PC-3 (cell line): Measurements from ENCODE around the gene RFC3. TPM values are rescaled to one million over a fixed set of nuclear protein-coding genes. Genes with fewer than 3 reads are reported as not detected.

Experiments used
- ATAC-seq: fragments of 200-7000 bp; cut with Tn5 transposase; 2 replicates; pipeline ENCODE4 v1.9.1; 2020; ENCODE audit warnings: mild to moderate bottlenecking, moderate library complexity
- BruUV-seq: library from RNA; stranded (reverse); fragments of 400-500 nt; replicated peaks from 2 replicates; lab custom pipeline; 2021; lab: Mats Ljungman, UMichigan
- CTCF ChIA-PET: fragments of 300-600 bp; sonication (Branson Sonifier 250); formaldehyde crosslinking; loops from one replicate; lab custom pipeline; 2022; ENCODE audit warnings: antibody characterized with exemption; lab: Charles Lee
- POLR2A ChIA-PET: fragments of 300-600 bp; sonication (Branson Sonifier 250); formaldehyde crosslinking; loops from one replicate; lab custom pipeline; 2022; ENCODE audit warnings: antibody characterized with exemption; ENCODE audit not compliant: unreplicated experiment; lab: Charles Lee
- DNase-seq: peaks from one replicate; pipeline ENCODE4 v3.0.0-alpha.2; 2015
- H2AFZ ChIP-seq: fragments of 300-600 bp; sonication (generic); 2 replicates; pipeline ENCODE4 v1.6.0; 2016; ENCODE audit warnings: antibody characterized with exemption, low read length
- H3F3A ChIP-seq: fragments of 300-600 bp; sonication (generic); one replicate; pipeline ENCODE4 v1.6.0; 2017; ENCODE audit warnings: antibody characterized with exemption, low read length, control low read depth, mild to moderate bottlenecking; ENCODE audit not compliant: unreplicated experiment
- H3K27ac ChIP-seq: fragments of 300-600 bp; sonication (generic); 2 replicates; pipeline ENCODE4 v1.5.1; 2016; ENCODE audit warnings: mild to moderate bottlenecking, low read length
- H3K27me3 ChIP-seq: fragments of 300-600 bp; sonication (generic); 2 replicates; pipeline ENCODE4 v1.6.1; 2016; ENCODE audit warnings: low read length, mixed read lengths
- H3K36me3 ChIP-seq: fragments of 300-600 bp; sonication (generic); 2 replicates; pipeline ENCODE4 v1.6.1; 2016; ENCODE audit warnings: low read depth, mixed run types, low read length, mixed read lengths
- H3K4me1 ChIP-seq: fragments of 300-600 bp; sonication (generic); 2 replicates; pipeline ENCODE4 v1.5.1; 2016; ENCODE audit warnings: low read length; ENCODE audit not compliant: insufficient read depth
- H3K4me2 ChIP-seq: fragments of 300-600 bp; sonication (generic); 2 replicates; pipeline ENCODE4 v1.6.0; 2016; ENCODE audit warnings: low read length
- H3K4me3 ChIP-seq: fragments of 300-600 bp; sonication (generic); 2 replicates; pipeline ENCODE4 v1.5.1; 2016; ENCODE audit warnings: mild to moderate bottlenecking, low read length, mixed read lengths
- H3K79me2 ChIP-seq: fragments of 300-600 bp; sonication (generic); 2 replicates; pipeline ENCODE4 v1.6.1; 2017; ENCODE audit warnings: low read length, mixed read lengths
- H3K9ac ChIP-seq: fragments of 300-600 bp; sonication (generic); 2 replicates; pipeline ENCODE4 v1.6.0; 2016; ENCODE audit warnings: mild to moderate bottlenecking, low read length
- H3K9me2 ChIP-seq: fragments of 300-600 bp; sonication (generic); replicated peaks from 2 replicates; pipeline ENCODE4 v1.6.1; 2016; ENCODE audit warnings: mixed run types, low read length, mixed read lengths
- H3K9me3 ChIP-seq: fragments of 300-600 bp; sonication (generic); 2 replicates; pipeline ENCODE4 v1.6.1; 2016; ENCODE audit warnings: low read length, mixed read lengths
- H4K20me1 ChIP-seq: fragments of 300-600 bp; sonication (generic); 2 replicates; pipeline ENCODE4 v1.6.1; 2016; ENCODE audit warnings: low read length, mixed read lengths
- CTCF ChIP-seq: fragments of 300-600 bp; sonication (generic); conservative IDR thresholded peaks from 2 replicates; pipeline ENCODE4 v1.5.1; 2017; ENCODE audit warnings: antibody characterized with exemption, low read depth, mild to moderate bottlenecking, low read length
- EZH2 ChIP-seq: fragments of 300-600 bp; sonication (generic); IDR thresholded peaks from one replicate; pipeline ENCODE4 v1.6.1; 2017; ENCODE audit warnings: antibody characterized with exemption, mild to moderate bottlenecking, low read length; ENCODE audit not compliant: unreplicated experiment
- EZH2phosphoT487 ChIP-seq: fragments of 300-600 bp; sonication (generic); IDR thresholded peaks from 2 replicates; pipeline ENCODE4 v1.6.1; 2018; ENCODE audit warnings: mild to moderate bottlenecking, antibody characterized with exemption, low read length, borderline replicate concordance
- intact Hi-C: fragments of 100-400 bp; cut with micrococcal nuclease; formaldehyde crosslinking; loops from 2 replicates; pipeline ENCODE4 v1.9.0; 2023
- total RNA-seq: library from RNA; depleted of rRNA; stranded (reverse); fragments of >200 nt; gene quantifications from 2 replicates; pipeline ENCODE4 v1.2.3, GENCODE V29; 2014

Gene RFC3
- total RNA-seq, 1 experiment from 2014 or later = 32.2 TPM

GRCh38 chr13:33846303-33847062, 28.5 kb downstream of the RFC3 start:
- no peak overlapping the region for H3K27ac ChIP-seq
- DNase-seq = no peak
- H3K4me1 ChIP-seq = no peaks in the 10 kb centered on the region
- H3F3A ChIP-seq = no peaks in the 10 kb centered on the region
- no peak overlapping the region for H3K9ac ChIP-seq
- no peaks in the 10 kb centered on the region for H3K9me3 ChIP-seq
- BruUV-seq = no TSS peak
- no peaks in the 10 kb centered on the region for H3K9me2 ChIP-seq
- no peak for ATAC-seq
- no peaks in the 10 kb centered on the region for H3K79me2 ChIP-seq
- intact Hi-C loops = no loop called here
- H3K36me3 ChIP-seq = peaks cover 8% of the 10 kb centered on the region; the same call in 1 of the 2 replicates
- TF ChIP-seq EZH2phosphoT487 = no peak
- ChIA-PET CTCF (no interaction called here), POLR2A (no interaction called here)
- H2AFZ ChIP-seq = no peak overlapping the region
- no peaks in the 10 kb centered on the region for H3K27me3 ChIP-seq
- H3K4me2 ChIP-seq = no peak overlapping the region
- H4K20me1 ChIP-seq = no peaks in the 10 kb centered on the region
- H3K4me3 ChIP-seq = no peak overlapping the region

DNA sequence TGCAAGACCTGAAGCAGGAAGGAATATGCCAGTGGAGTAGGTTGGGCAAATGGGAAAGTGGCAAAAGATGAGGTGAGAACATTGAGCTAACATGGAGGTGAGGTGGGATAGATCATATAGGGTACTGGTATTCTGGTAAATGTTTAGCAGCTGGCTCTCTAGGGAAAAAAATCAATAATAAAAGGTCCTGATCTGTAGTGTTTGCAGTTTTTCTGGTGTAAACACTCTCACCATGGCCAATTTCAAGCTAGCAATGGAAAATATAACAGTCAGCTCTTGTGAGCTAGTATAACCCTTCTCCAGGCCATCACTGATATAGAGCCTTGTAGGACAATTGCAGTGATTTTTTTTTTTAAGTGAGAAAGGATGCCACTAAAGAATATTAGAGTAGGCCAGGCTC, 31.3 kb downstream of the RFC3 start:
- no peaks in the 10 kb centered on the region for H4K20me1 ChIP-seq
- no TSS peak for BruUV-seq
- no peaks in the 10 kb centered on the region for H3K27me3 ChIP-seq
- ATAC-seq (no peak), DNase-seq (no peak)
- no peak overlapping the region for H2AFZ ChIP-seq
- no peaks in the 10 kb centered on the region for H3K79me2 ChIP-seq
- H3K9me3 ChIP-seq = no peaks in the 10 kb centered on the region
- no peak overlapping the region for H3K4me3 ChIP-seq
- TF ChIP-seq EZH2phosphoT487 (no peak), EZH2 (no peak), CTCF (no peak)
- no peak overlapping the region for H3K27ac ChIP-seq
- no peak overlapping the region for H3K4me2 ChIP-seq
- no peak overlapping the region for H3K9ac ChIP-seq
- H3K4me1 ChIP-seq = no peaks in the 10 kb centered on the region
- intact Hi-C loops = no loop called here
- ChIA-PET POLR2A (interaction anchor here (0.5 kb wide), 1 partner anchor 313 kb away, joined by 3 read pairs; no protein-coding TSS in a partner anchor), CTCF (no interaction called here)
- peaks cover 4% of the 10 kb centered on the region; the same call in 1 of the 2 replicates for H3K36me3 ChIP-seq
- no peaks in the 10 kb centered on the region for H3K9me2 ChIP-seq
- H3F3A ChIP-seq = no peaks in the 10 kb centered on the region

DNA sequence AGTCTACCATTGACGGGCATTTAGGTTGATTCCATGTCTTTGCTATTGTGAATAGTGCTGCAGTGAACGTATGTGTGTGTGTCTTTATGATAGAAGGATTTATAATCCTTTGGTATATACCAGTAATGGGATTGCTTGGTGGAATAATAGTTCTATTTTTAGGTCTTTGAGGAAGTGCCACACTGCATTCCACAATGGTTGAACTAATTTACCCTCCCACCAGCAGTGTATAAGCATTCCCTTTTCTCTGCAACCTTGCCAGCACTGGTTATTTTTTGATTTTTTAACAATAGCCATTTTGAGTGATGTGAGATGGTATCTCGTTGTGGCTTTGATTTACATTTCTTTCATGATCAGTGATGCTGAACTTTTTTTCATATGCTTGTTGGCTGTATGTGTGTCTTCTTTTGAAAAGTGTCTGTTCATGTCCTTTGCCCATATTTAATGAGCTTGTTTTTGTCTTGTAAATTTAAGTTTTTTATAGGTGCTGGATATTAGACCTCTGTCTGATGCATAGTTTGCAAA, 37.5 kb downstream of the RFC3 start:
- Histone ChIP-seq H3K4me3 (no peak overlapping the region), H4K20me1 (no peaks in the 10 kb centered on the region), H3K79me2 (no peaks in the 10 kb centered on the region), H3K4me2 (no peak overlapping the region), H3K9me3 (no peaks in the 10 kb centered on the region), H3F3A (no peaks in the 10 kb centered on the region), H3K9ac (no peak overlapping the region), H3K36me3 (no peaks in the 10 kb centered on the region), H2AFZ (no peak overlapping the region), H3K9me2 (no peaks in the 10 kb centered on the region), H3K27me3 (no peaks in the 10 kb centered on the region), H3K27ac (no peak overlapping the region), H3K4me1 (no peaks in the 10 kb centered on the region)
- ChIA-PET CTCF (no interaction called here), POLR2A (interaction anchor here (0.6 kb wide), 1 partner anchor 1026 kb away, joined by 3 read pairs; no protein-coding TSS in a partner anchor)
- DNase-seq (no peak), ATAC-seq (no peak)
- intact Hi-C loops = no loop called here
- BruUV-seq = no TSS peak
- TF ChIP-seq EZH2 (no peak), EZH2phosphoT487 (no peak), CTCF (no peak)
